ENCODE data around the gene RILPL2.
A peak's percentile ranks its signal among the peaks of the same experiment; 100 is the strongest.
"Not testable (repeated sequence)": the region's sequence is repeated elsewhere in the genome, so short reads cannot be mapped to it uniquely, and the experiment has no call there.

Gene RILPL2

DNA sequence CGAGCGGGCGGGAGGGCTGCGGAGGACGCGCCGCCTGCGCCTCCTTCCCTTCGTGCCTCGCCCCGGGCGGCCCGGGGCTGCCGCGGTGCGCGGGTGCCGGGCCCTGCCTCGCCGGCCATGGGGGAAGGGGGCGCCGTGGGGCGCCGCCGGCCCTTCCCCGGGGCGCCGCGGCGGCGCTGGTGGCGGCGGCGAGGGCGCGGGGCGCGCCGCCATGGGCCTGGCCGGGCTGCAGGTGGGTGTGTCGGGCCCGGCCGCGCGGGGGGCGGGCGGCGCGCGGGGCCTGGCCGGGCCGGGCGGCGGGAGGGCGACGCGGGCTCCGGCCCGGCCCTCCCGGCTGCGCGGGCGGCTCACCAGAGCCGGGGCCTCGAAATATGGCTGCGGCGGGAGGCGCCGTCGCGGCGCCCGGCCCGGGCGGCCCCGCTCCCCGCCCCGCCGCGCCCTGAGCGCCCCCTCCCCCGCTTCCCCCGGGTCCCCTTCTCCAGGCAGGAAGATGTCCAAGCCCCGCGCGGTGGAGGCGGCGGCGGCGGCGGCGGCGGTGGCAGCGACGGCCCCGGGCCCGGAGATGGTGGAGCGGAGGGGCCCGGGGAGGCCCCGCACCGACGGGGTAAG lies 47.4 kb downstream of the RILPL2 start:
- no peak for FAIRE-seq
- TF ChIP-seq, protein P1, sequence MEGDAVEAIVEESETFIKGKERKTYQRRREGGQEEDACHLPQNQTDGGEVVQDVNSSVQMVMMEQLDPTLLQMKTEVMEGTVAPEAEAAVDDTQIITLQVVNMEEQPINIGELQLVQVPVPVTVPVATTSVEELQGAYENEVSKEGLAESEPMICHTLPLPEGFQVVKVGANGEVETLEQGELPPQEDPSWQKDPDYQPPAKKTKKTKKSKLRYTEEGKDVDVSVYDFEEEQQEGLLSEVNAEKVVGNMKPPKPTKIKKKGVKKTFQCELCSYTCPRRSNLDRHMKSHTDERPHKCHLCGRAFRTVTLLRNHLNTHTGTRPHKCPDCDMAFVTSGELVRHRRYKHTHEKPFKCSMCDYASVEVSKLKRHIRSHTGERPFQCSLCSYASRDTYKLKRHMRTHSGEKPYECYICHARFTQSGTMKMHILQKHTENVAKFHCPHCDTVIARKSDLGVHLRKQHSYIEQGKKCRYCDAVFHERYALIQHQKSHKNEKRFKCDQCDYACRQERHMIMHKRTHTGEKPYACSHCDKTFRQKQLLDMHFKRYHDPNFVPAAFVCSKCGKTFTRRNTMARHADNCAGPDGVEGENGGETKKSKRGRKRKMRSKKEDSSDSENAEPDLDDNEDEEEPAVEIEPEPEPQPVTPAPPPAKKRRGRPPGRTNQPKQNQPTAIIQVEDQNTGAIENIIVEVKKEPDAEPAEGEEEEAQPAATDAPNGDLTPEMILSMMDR (IDR thresholded peaks at IDR 0.05; ENCODE audit: insufficient read depth, missing control alignments): no peak
- no peak for DNase-seq (ENCODE audit: insufficient read length, low spot score)

DNA sequence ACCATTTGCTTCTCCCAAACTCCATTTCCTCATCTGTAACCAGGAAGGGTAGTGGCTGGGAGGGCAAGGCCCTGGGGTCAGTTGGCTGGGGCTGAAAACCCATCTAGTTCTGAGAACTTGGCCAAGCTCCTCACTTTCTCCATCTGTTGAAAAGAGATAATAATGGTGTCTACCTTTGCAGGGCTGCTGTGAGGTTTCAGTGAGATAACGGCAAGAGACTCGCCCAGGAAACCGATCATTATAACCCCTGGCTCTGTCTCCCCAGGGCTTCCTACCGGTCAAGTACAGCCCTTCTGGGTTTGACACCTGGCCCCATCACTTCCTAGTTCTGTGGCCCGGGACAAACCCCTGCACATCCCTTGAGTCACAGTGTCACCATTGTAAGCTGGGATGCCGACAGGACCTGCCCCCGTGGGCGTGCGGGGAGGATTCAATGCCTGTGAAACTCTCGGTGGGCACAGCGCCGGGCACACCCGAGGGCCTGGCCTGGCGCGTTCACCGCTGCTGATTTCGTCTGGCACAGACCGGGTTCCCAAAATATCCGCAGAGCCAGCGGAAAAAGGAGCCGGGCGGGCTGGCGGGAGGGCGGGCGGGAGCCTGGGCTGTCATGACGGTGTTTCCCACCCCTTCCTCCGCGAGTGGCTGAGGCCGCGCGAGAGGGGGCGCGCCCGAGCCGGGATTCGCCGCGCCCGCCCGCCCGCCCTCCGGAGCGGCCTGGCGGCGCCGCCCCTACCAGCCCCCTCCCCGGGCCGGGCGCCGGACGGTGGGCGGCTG lies 48.1 kb downstream of the RILPL2 start:
- FAIRE-seq (no peak), DNase-seq (ENCODE audit: insufficient read length, low spot score) (peak; percentile 86)
- TF ChIP-seq, protein P1 (IDR thresholded peaks at IDR 0.05; ENCODE audit: insufficient read depth, missing control alignments): no peak

DNA sequence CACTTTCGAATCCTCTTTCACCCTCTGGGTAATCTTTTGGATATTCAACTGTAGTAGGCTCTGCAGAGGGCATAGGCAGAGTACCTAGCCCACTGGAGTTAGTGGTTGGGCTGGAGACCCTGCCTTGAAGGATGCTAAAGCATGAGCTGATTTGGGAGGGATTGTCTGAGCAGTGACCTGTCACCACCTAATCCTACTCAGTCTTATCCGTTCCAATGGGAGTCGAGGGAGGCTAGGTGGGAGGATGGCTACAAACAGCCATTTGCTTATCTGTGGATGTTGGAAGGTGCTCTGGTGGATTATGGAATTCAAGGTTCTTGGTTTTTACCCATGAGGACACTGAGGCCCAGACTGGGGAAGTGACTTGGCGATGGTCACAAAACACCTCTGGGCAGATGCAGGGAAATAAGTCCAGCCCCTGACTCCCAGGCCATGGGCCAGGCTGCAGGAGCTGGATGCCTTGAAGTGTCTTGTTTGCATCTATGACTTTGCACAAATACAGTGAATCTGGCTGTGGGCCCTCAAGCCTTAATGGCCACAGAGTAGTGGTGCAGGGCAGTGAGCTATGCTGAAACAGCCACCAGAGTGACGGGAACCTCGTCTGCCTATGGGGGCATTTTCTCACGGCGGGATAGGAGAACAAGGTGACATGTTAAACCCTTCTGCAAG lies 48.8 kb downstream of the RILPL2 start:
- DNase-seq (ENCODE audit: insufficient read length, low spot score) (no peak), FAIRE-seq (no peak)
- TF ChIP-seq, protein P1 (IDR thresholded peaks at IDR 0.05; ENCODE audit: insufficient read depth, missing control alignments): no peak

DNA sequence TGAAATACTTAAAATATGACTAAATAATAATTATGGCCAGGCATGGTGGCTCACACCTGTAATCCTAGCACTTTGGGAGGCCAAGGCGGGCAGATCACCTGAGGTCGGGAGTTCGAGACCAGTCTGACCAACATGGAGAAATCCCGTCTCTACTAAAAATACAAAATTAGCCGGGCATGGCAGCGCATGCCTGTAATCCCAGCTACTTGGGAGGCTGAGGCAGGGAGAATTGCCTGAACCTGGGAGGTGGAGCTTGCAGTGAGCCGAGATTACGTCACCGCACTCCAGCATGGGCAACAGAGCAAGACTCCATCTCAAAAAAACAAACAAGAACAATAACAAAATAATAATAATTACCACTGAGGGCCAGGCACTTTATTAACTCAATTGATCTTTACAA lies 50.9 kb downstream of the RILPL2 start:
- FAIRE-seq; DNase-seq (ENCODE audit: insufficient read length, low spot score): not testable (repeated sequence)

DNA sequence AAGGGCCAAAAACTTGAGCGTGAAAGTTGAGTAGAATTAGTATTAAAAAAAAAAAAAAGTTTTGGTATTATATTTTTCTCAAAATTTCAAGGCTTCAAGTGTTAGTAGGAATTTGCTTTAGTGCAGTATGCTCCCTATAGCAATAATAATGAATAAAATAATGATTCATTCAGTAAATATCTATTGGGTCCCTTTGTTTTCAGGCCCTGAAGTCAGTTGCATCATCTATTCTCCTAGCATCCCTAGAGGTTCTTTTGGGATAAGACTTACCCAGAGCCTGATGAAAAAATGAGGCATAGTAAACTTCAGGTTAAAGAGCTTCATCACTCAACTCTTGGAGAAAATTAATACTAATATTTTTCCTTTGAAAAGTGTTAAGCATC lies 51.5 kb downstream of the RILPL2 start:
- no peak for FAIRE-seq
- TF ChIP-seq, protein P1 (IDR thresholded peaks at IDR 0.05; ENCODE audit: insufficient read depth, missing control alignments): no peak
- DNase-seq (ENCODE audit: insufficient read length, low spot score): no peak

DNA sequence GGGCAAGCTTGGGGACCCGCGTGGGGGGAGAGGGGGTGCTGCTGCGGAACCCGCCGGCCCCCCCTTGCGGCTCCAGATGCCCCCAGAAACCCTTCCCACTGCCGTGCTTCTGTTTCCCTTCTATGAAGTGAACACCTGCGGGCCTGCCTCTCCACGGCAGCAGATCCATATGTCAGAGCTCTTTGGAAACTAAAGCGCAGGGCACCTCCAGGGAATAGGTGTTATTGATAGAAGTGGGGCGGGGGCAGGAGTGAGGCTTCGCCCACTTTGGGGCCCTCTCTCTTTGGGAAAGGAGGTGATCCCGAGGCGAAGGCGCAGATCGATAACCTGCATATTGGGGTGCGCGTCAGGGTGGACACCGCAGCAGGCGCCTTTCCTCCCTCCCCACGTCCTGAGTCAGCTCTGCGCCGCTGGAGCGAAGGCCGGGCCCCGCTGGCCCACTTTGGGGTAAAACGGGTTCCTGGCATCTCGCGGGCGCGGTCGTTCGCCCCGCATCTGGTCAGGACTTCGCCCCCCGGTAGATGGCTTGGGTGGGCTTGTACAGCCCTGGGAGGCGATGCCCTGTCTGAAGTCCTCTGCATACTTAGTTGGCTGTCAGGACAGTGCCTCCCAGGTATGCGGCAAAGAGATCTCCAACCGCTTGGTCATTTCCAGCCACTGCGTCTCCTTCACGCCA lies 52.0 kb downstream of the RILPL2 start:
- no peak for FAIRE-seq
- no peak for DNase-seq (ENCODE audit: insufficient read length, low spot score)
- TF ChIP-seq, protein P1 (IDR thresholded peaks at IDR 0.05; ENCODE audit: insufficient read depth, missing control alignments): no peak

DNA sequence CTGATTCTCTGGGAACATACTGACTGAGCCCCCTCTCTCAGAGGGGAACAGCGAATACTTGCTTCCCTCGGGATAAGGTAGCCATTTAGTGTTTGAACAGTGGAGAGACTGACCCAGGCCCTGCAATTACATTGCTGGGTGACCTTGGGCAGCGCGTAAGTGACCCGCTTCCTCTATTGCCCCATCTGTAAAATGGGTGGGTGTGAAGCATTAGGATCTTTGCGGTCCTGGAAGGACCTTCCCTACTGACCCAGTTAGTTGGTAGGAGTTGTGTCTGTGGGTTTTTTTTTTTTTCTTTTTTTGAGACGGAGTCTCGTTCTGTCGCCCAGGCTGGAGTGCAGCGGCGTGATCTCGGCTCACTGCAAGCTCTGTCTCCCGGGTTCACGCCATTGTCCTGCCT lies 53.8 kb downstream of the RILPL2 start:
- DNase-seq (ENCODE audit: insufficient read length, low spot score) (no peak), FAIRE-seq (no peak)
- TF ChIP-seq, protein P1 (IDR thresholded peaks at IDR 0.05; ENCODE audit: insufficient read depth, missing control alignments): no peak

Data from D721Med (cell line).